ENCODE results near the gene ZG16B.
A peak's percentile ranks its signal among the peaks of the same experiment; 100 is the strongest.

Gene ZG16B

DNA sequence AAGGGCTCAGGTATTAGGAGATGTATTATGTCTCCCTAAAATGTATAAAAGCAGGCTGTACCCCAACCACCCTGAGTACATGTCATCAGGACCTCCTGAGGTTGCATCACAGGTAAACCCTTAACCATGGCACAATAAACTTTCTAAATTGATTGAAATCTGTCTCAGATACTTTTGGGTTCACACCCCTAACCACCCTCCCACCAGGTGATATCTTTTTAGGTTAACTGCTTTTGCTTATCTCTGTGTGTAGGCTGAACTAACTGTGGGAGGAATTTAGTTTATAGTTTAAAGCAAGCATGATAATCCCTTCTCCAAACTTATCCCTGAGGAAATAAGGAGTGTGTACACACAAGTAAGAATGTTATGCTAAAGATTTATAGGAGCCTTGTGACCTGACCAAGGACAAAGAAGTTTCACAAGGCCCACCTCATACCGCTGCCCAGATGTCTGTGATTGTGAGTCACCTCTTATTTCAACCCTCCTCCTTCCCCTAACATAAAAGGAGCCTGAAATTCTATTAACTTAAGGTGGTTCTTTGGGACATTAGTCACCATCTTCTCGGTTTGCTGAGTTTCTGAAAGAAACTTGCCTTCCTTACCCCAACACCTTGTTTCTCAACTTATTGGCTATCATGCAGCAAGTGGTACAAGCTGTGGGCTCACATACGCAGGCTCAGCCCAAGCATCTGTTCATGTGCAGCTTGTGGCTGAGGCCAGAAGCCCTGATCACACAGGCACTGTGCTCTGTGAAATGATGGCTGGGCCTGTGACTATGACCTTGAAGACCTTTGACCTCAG is 16.6 kb downstream of the ZG16B start:
- no peak for FAIRE-seq

DNA sequence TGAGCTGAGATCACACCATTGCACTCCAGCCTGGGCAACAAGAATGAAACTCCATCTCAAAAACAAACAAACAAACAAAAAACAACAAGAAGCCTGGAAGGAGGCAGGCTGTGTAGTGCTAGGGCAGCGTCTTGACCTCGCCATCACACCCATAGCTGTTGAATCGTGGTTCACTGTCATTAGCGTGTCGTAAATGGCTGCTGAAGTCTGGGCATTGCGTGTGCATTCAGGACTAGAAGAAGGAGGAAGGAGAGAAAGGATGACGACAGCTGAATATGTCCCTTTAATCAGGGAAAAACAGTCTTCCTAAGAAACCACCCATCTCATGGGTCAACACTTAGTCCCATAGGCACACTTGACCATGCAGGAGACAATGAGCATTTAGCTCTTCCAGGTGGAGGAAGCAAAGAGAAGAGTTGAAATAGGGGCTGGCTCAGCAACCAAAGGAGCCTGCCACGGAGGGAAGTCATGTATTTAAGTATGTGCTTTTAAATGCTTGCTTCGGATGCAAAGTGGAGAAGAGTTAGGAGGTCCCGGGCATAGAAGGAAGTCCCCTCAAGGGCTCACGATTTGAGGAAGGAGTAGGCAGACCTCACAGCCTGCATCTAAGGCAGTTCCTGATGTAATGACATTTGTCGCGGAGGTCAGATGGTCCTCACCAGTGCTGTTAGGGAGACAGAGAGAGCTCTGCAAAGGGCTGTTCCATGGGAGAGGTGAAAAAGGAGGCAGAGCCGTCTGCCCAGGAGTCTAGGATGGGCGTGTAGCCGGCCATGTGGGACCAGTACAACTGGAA is 19.0 kb downstream of the ZG16B start:
- FAIRE-seq, result no peak

DNA sequence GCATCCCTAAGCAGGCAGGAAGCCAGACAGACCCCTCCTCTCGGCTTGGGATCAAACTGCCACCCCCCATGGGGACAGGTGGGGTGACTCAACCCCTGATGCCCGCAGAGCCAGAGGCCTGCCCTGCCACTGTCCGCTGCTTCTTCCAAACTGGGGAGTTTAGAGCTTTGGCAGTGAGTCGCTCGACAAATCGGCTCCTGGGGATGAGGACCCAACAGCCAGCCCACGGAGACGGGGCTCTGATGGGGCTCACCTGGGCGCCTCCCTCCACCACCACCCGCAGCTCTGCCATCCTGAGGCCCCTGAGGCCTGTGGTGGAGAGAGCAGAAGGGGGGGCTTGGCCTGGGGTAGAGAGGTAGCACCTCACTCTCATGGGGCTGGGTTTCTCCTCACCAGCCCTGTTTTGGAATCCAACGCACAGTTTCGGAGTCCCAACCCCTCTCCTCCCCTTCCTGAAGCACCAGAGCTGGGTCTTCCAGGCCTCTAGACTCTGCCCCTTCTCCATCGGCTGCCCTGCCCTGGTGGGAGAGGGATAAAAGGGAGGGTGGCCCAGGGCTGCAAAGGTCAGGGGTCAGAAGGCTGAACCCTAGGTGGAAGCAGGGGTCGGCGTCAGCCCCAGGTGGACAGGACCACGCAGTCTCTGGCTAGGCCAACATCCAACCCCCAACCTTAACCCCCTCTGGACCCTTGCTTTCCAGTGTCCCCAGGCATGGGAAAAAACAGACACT is 22.1 kb downstream of the ZG16B start:
- FAIRE-seq, result no peak

DNA sequence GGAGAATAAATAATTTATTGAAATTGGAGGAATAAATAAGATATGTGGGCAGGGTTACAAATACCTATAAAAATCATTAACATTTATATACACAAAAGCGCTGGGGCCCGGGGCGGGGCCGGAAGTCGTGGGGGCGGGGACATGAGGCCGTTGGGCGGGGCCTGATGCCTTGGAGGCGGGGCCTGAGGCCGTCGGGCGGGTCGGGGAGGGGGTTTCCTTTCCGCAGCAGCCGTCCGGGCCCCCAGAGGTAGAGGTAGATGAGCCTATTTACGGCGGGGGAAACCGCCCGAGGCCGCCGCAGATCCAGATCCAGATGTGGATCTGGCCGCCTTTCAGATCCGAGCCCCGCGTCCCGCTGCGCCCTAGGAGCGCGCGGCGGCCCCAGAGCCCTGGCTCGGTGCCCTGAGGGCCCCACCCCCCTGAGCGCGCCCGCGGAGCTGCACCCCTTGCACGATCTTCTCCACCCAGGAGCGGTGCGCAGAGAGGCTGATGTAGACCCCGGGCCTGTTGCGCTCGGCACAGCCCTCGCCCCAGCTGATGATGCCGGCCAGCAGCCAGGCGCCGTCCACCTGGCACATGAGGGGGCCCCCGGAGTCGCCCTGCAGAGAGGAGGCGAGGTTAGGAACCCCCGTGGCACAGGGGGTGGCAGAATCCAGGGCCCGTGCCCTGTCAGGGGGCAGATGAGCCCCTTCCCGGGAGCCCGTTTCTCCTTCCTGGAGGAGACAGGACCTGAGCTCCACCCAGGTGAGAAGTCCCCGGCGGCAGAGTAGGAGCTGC is 22.8 kb downstream of the ZG16B start:
- FAIRE-seq, result no peak

DNA sequence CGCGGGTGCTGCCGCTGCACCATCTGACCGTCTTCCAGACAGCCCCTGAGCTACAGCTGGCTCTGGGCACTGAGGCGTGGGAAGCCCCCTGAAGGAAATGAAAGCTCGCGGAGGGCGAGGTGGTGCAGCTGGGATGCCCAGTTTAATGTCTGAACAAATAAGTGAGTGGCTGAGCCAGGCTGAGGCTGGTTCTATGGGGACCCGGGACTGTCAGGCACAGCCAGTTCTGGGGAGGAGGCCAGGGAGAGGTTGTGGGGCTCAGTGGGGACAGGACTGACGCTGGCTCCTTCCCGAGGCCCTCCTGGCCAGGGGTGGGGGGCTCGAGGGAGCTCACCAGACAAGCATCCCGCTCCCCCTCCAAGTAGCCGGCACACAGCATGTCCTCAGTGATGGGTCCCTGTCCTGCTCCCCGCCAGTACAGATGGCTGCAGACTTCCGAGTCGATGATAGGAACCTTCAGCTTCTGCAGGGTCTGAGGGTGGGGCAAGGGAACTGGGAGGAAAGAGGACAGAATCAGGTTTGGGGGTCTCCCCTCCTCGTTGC is 23.5 kb downstream of the ZG16B start:
- FAIRE-seq, result no peak

DNA sequence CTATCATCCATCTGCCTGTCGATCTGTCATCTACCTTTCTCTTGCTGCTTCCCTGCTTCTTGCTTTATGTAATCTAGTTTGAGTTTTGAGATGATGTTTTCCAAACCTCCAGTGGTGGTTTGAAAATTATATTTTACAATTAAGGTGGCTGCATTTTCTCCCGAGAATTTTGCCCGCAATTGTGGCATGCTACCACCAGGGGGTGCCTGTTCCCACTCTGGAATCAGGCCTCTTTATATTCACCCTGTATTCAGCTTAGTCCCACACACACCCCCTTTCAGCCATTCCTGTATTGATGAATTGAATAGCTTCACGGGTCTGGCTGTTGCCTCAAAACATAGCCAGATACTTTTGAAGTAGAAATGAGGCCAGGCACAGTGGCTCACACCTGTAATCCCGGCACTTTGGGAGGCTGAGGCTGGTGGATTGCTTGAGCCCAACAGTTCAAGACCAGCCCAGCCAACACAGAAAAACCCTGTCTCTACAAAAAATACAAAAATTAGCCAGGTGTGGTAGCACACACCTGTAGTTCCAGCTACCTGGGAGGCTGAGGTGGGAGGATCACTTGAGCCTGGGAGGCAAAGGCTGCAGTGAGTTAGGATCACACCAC is 24.7 kb downstream of the ZG16B start:
- FAIRE-seq, result no peak

DNA sequence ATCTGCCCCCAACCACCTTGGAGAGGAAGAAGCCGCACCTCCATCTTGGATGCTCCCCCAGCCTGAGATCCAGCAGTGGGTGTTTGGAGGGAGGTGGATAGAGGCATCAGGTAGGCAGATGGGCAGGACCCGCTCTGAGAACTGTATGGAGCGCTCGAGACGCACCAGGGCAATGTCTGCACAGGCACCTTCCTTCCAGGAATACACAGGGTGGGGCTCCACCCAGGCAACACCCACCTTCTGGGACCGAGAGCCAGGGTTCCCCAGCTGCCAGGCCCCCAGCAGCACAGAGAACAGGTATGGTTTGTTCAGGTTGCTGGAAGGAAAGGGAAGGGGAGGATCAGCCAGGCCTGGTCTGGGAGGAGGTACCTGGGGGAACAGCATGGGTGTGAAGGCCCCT is 25.4 kb downstream of the ZG16B start:
- FAIRE-seq, result no peak

DNA sequence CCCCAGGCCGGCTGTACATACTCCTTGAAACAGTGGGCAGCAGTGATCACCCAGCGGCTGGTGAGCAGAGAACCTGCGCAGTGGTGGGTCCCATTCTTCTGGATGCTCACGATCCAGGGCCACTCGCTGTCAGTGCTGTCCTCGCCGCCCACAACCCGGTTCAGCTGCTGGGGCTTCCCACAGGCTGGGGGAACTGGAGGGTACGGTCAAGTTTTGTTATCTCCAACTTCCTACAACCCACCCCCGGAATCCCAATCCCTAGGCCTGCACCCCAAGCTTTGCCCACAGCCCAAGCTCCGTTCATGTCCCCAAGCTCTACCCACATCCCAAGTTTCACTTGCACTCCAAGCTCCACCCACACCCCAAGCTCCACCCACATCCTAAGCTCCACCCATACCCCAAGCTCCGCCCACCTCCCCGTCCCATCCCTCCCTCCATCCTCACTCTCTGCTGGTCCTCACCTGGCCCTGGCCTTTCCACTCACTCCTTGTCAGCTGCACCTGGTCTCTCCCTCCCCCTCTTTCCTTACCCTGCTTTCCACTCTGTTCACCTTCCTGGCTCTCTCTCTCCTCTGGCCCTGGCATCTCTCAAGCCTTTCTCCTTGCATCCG is 26.1 kb downstream of the ZG16B start:
- no peak for FAIRE-seq

DNA sequence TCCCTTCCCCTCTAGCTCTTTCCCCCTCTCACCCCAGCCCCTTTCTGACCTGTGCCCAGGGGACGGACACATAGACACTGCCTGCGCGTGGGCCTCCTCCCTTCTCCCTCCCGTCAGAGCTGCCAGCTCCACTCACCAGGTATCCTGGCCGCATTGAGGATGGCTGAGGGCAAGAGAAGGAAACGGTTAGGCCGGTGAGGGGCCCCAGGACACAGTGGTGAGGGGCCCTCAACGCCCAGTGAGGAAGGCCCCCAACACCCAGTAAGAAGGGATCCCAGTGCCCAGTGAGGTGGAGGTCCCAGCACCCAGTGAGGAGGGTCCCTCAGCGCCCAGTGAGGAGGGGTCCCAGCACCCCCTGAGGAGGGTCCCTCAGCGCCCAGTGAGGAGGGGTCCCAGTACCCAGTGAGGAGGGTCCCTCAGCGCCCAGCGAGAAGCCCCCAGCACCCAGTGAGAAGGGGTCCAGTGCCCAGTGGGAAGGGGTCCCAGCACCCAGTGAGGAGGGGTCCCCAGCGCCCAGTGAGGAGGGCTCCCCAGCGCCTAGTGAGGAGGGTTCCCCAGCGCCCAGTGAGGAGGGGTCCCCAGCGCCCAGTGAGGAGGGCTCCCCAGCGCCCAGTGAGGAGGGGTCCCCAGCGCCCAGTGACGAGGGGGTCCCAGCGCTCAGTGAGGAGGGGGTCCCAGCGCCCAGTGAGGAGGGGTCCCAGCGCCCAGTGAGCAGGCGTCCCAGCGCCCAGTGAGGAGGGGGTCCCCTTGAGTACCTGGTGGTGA is 26.8 kb downstream of the ZG16B start:
- no peak for FAIRE-seq

DNA sequence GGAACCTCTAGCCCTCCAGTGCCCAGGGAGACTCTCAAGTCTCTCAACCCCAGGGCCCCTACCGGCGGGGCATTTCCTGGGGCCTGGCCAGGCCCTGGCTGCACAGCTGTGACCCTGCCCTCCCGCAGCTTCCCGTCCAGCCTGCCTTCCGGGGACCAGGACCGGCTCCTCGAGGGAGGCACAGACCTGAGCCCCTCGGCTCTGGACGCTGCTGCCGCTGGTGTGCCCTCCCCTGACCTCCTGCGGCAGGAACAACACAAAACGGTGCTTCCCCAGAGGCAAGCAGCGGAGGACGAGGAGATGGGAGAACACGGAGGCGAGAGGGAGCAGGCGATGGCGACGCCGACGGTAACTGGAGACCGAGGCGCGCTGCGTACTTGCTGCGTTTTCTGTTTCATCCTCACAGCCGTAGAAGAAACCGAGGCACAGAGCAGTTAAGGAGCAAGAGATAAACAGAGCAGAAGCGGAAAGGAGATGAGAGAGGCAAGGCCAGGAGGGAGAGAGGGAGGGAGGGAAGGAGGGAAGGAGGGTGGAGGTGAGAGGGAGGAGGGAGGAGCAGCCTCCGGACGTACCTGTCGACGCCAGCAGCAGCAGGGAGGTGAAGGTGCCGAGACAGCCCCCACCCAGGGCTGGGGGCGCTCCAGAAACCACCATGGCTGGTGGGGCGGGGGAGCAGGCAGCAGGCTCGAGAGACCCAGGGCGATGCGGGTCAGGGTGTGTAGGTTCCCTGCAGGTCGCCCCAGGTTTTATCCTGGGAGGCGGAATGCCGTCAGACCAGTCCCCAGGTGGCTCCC is 27.5 kb downstream of the ZG16B start, which contains the start of gene PRSS22:
TSS of gene PRSS22 (minus strand) at position 720 of the 794 bp plus-strand sequence. CDS start at position 654, 66 bp downstream.
- FAIRE-seq, result no peak

DNA sequence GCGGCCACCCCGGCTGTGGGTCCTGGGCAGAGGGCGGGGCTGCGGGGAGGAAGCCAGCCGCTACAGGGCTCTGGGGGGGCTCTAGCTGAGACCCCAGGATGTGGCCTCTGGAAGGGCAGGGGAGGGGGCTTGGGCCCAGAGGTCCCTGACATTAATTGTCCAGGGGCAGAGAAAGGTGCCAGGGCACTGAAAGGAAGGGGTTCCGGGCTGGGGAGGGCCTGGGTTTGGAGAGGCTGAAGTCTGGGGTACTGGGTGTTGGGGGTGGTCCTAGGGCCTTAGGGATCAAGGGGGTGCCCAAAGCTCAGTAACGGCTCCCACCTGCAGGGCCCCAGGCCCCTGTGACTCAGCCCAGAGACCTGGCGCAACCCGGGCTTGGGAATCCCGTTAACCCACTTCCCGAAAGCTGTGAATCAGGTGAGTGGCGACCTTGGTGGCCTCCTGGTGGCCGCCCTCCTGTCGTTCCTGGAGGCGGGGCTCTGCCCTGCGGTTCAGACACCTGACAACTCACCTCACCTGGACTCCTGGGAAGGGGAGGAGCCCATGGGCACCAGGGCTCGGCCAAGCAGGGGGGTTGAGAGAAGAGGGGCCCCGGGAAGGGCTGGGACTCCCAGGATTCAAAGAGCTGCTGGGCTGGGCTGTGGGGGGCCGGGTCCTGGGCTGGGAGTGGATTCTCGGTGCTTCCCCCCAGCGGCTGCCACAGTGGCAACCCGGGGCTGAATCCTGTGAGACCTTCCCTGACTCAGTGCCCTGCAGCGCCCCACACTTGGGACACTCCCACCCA is 28.3 kb downstream of the ZG16B start:
- no peak for FAIRE-seq

DNA sequence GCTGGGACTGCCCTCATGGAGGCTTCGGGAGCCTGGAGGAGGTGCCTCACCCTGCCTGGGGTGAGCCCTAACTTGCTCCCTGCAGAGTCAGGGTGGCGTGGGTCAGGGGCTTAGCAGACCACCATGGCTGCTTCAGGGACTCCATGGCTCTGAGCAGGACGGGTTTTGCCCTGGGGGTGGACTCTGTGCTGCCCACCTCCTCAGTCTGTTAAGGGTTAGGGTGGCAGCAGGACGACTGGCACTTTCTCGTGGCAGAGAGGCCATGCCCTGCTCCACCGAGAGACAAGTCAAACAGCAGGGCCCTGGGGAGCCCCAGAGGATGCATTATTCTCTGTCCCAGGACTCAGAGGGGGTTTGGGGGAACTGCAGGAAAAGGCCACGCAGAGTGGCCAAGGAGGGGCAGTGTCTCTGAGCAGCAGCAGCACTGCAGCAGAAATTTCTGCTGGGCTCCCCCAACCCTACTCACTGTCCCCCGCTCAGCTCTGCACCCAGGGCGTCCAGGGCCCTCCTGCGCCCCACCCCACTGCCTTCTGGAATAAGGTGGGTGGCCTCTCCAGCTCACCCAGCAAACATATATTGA is 29.7 kb downstream of the ZG16B start:
- no peak for FAIRE-seq

DNA sequence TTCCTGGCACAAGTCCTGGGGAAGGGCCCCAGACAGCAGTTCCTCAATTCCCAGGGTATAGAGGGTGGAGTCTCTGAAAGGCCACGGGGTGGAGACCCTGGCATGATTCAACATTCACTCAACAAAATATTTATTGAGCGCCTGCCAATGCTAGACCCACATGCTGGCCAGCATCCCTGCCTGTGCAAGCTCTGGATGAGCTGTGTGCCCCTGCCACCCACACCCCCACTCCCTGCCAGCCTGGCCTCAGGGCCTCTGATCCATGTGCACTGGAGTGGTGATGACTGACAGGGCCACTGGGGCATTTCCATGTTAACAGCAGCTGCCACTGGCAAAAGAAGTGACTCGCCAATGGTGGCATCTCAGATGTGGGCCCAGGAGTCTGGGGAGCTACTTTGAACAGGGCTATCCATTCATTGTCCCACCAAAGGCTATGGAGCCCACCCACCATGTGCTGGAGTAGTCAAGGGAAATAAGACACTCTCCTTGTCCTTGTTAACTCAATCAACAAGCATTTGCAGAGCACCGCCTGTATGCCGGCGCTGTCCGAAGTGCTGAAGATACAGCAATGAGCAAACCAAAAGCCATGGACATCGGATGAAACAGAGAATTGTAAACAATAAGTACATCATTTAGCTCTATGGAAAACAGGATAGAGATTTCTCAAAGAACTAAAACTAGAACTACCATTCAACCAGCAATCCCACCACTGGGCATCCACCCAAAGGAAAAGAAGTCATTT is 30.9 kb downstream of the ZG16B start:
- FAIRE-seq, result no peak

DNA sequence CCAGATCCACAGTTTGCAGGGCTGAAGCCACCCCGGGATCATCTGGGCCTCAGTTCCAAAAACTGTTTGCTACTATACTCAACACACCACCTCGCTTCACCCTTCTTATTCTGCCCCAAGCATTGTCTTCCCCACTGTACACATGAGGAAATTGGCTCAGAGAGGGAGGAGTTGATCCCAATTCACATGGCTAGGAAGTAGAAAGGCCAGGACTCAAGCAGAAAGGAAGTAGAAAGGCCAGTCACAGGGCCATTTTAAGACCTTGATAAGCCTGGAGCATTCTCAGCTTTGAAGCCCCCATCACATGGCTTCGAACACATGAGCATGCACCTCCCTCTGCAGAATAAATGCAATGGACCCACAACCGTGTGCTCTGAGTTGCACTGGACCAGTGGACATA is 35.5 kb downstream of the ZG16B start:
- no peak for FAIRE-seq

DNA sequence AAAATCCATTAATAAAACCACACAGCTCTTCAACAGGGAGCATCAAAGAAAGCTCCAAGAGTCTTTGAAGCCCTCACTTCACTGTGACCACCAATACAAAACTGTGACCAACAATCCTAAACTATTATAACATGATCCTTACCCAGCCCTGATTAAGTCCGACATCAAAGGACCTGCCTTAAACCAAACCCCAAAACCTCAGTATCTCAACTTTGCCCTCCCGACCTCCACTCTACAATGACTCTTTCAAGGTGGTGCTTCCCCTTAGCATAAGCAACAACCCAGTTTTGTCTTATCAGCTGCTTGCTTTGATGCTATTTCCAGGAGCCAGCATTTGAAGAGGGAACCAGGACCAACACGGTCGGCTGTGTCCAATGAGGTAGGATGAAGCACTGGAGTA is 36.3 kb downstream of the ZG16B start:
- no peak for FAIRE-seq

DNA sequence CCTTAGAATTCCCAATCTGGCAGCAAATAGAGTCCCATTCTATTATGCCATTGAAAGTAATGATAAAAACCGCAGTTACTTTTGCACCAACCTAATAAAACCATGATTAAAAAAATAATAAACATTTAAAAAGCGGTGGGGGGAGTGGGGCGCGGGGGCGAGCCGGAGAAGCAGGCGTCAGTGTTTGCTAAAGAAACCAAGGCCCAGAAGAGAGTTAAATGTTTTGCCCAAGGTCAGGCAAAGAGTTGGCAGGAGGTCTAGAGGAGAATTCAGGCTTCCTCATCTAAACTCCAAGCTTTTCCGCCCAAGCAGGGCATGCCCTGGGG is 37.5 kb downstream of the ZG16B start:
- no peak for FAIRE-seq

DNA sequence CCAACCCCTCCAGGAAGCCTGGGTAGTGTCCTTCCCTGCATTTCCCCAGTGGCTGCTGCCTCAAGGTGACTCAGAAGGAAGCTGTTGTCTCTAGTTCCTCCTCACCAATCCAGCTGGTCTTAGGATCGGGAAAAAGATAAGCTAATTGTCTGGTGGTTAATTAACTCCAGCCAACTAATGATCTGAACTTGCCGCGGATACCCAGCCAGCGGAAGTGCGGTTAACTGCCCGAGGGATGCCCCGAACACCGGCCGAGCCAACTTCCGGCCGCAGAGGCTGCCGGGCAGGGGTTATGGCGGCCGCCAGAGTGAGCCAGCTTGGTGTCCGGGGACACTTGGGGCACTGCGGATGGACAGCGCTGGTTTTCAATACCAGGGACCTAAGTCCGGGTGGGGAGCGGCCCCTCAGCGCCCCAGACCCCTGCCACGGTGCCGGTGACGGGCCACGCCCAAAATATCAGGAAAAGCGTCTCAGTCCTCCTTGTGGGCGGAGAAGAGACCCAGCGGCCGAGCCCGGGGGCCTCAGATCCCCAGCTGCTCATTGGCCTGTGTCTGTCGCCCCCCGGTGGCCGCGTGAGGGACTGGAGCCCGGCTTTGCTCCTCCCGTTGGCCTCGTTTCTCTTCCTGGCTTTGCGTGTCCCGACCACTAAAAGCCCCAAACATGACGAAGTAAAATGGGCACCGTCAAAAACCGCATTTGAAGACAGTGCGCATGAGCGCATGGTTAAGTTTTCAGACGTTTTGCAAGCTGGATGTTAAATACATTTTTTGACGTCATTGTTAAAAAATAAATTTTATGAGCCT is 38.1 kb downstream of the ZG16B start:
- FAIRE-seq, result peak; percentile 59
